ENCODE results near the gene VDAC2.

- TF ChIP-seq CTCF (conservative IDR thresholded peaks at IDR 0.05 in 1 of 2, IDR thresholded peaks at IDR 0.05 in 1 of 2; ENCODE audit: extremely low read depth in 1 of 2, insufficient read depth in 1 of 2, low read depth in 1 of 2, low read length in 2 of 2), result no peak
- TF ChIP-seq EZH2 (IDR thresholded peaks at IDR 0.05; ENCODE audit: borderline replicate concordance, low read length), result no peak
These were observed 44.0 kb upstream of the VDAC2 start for GRCh38 chr10:75166623-75166972.
